ENCODE measurements around the gene PIGK.
A peak's percentile ranks its signal among the peaks of the same experiment; 100 is the strongest.

Gene PIGK

DNA sequence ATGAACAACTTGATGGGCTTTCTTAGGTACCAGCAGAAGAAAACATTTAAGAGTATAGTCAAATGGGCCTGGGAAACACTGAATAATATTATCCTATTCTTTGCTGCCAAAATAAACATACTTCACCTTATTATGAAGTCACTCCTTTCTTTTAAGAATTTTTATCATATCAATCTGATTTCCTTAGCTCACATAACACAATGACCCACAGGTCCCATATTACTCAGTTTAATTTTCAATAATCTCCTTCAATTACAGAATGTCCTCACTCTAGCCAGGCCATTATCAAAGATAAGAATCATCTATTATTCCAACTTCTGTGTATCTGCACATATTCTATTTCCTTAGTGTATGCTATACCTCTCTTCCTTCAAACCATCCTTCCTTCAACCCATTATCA lies 63.0 kb downstream of the PIGK start:
- Histone ChIP-seq H2AFZ (ENCODE audit: low read length, unreplicated experiment) (no peak overlapping the region), H3K4me1 (ENCODE audit: control insufficient read depth, insufficient read depth, low read length, unreplicated experiment) (peaks cover 11% of the 10 kb centered on the region), H3K27me3 (ENCODE audit: insufficient read depth, low read length) (no peaks in the 10 kb centered on the region), H3K4me3 (ENCODE audit: low read depth, low read length) (no peak overlapping the region), H3K79me2 (ENCODE audit: control insufficient read depth, insufficient read depth, low read length, unreplicated experiment) (no peaks in the 10 kb centered on the region), H3K36me3 (ENCODE audit: insufficient read depth, low read length) (peaks cover 14% of the 10 kb centered on the region; the same call in 1 of the 2 replicates), H3K27ac (ENCODE audit: low read depth, low read length) (no peak overlapping the region)

DNA sequence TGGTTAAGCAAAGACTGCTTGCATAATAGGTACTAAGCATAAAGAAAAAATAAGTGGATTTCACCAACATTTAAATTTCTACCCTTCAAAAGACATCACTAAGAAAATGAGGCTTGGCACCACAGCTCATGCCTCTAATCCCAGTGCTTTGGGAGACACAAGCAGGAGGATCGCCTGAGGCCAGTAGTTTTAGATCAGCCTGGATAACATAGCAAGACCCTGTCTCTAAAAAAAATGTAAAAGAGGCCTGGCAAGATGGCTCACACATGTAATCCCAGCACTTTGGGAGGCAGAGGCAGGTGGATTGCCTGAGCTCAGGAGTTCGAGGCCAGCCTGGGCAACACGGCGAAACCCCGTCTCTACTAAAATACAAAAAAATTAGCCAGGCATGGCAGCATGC lies 73.0 kb downstream of the PIGK start:
- Histone ChIP-seq H3K4me3 (ENCODE audit: low read depth, low read length) (no peak overlapping the region), H3K79me2 (ENCODE audit: control insufficient read depth, insufficient read depth, low read length, unreplicated experiment) (no peaks in the 10 kb centered on the region), H3K4me1 (ENCODE audit: control insufficient read depth, insufficient read depth, low read length, unreplicated experiment) (no peaks in the 10 kb centered on the region), H3K27me3 (ENCODE audit: insufficient read depth, low read length) (no peaks in the 10 kb centered on the region), H2AFZ (ENCODE audit: low read length, unreplicated experiment) (no peak overlapping the region), H3K36me3 (ENCODE audit: insufficient read depth, low read length) (no peaks in the 10 kb centered on the region), H3K27ac (ENCODE audit: low read depth, low read length) (no peak overlapping the region)

DNA sequence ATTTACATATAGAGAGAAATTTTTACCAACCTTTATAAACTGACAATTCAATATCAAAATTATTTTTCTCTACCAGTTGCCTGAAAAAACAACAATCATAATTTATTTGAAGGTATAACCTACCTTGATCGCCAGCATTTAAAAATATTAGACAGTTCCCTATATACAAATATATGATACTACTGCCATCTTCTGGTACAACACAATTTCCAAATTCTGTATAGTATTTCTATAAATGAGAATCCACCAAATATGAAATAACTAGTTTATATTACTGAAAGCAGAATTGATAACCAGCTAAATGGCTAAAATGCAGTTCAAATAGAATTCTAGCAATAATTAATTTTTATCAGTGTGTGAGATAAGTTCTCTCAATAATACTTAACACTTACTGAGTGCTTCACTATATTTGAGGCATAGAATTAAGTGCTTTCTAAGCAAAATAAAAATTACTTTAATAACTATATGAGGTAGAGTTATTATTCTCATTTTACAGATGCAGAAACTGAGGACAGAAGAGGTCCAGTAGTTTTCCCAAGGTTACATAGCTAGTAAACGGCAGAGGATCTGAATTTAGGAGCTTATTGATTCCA lies 75.6 kb downstream of the PIGK start:
- Histone ChIP-seq H2AFZ (ENCODE audit: low read length, unreplicated experiment) (no peak overlapping the region), H3K36me3 (ENCODE audit: insufficient read depth, low read length) (no peaks in the 10 kb centered on the region), H3K4me1 (ENCODE audit: control insufficient read depth, insufficient read depth, low read length, unreplicated experiment) (no peaks in the 10 kb centered on the region), H3K79me2 (ENCODE audit: control insufficient read depth, insufficient read depth, low read length, unreplicated experiment) (no peaks in the 10 kb centered on the region), H3K27me3 (ENCODE audit: insufficient read depth, low read length) (no peaks in the 10 kb centered on the region), H3K27ac (ENCODE audit: low read depth, low read length) (no peak overlapping the region), H3K4me3 (ENCODE audit: low read depth, low read length) (no peak overlapping the region)

DNA sequence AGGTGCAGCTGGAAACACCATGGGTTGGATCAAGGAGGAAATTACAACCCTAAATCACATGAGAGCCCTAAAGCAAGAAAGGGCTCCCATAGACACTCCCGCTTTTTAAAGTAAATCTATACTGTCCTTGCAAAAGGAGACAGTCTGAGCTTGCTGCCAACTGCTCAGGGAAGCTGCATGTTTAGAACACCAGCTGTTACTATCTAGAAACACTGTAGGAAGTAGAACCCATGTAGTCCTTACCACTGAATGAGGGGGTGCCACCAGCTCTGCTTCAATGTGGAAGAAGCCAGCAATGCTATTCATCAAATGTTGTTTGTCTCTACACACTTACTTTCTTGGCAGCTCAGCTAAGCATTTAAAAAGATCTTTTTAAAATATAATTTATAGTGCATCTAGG lies 79.8 kb downstream of the PIGK start:
- H2AFZ ChIP-seq (ENCODE audit: low read length, unreplicated experiment): no peak overlapping the region
- peaks cover 2% of the 10 kb centered on the region for H3K4me1 ChIP-seq (ENCODE audit: control insufficient read depth, insufficient read depth, low read length, unreplicated experiment)
- no peak overlapping the region for H3K4me3 ChIP-seq (ENCODE audit: low read depth, low read length)
- H3K79me2 ChIP-seq (ENCODE audit: control insufficient read depth, insufficient read depth, low read length, unreplicated experiment): no peaks in the 10 kb centered on the region
- no peaks in the 10 kb centered on the region for H3K36me3 ChIP-seq (ENCODE audit: insufficient read depth, low read length)
- no peak overlapping the region for H3K27ac ChIP-seq (ENCODE audit: low read depth, low read length)
- no peaks in the 10 kb centered on the region for H3K27me3 ChIP-seq (ENCODE audit: insufficient read depth, low read length)

DNA sequence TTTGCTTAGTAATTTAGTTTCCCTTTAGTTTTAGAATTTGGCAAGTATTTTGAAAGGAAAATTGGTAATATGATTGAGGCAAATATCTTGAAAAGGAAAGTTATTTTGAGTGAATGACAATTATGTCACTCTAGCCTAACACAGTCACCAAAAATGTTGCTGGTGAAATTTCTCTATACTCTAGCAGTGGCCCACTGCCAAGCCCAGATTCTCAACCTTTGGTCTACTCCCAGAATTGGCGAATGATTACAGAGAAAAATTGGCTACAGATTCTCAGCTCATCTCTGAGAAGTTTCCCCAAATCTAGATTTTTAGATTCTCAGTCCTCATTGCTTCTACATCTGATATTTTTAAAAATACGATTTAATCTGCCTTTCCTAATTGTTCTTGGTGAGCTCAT lies 84.9 kb downstream of the PIGK start:
- Histone ChIP-seq H3K27me3 (ENCODE audit: insufficient read depth, low read length) (no peaks in the 10 kb centered on the region), H3K36me3 (ENCODE audit: insufficient read depth, low read length) (no peaks in the 10 kb centered on the region), H3K4me3 (ENCODE audit: low read depth, low read length) (no peak overlapping the region), H3K27ac (ENCODE audit: low read depth, low read length) (no peak overlapping the region), H3K4me1 (ENCODE audit: control insufficient read depth, insufficient read depth, low read length, unreplicated experiment) (peaks cover 6% of the 10 kb centered on the region), H2AFZ (ENCODE audit: low read length, unreplicated experiment) (no peak overlapping the region), H3K79me2 (ENCODE audit: control insufficient read depth, insufficient read depth, low read length, unreplicated experiment) (no peaks in the 10 kb centered on the region)

DNA sequence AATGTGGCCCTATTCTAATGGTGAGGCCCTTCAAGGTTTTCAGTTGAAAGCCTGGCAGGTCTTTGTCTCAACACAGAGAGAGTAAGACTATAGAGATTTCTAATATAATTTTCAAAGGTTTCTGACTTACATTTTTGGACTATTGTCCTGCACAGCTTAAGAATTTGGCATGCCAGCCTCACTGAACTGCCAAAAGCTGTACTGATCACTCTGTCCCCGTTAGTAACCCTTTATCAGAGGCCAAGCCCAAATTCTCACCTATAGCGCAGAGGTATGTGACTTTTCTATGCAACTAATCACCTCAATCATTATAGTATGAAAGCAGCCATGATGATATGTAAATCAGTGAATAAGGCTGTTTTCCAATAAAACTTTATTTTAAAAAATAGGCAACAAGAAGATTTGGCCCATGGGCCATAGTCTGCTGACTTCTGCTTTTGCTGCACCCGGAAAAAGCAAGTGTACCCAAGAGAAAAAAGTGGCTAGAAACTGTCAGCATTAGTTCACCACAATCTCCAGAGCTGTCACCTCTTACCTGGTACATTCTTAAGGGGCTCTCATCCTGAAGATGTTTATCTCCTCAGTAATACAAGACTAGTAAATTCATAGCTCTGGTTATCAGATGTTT lies 85.4 kb downstream of the PIGK start:
- H2AFZ ChIP-seq (ENCODE audit: low read length, unreplicated experiment): no peak overlapping the region
- no peaks in the 10 kb centered on the region for H3K79me2 ChIP-seq (ENCODE audit: control insufficient read depth, insufficient read depth, low read length, unreplicated experiment)
- no peaks in the 10 kb centered on the region for H3K27me3 ChIP-seq (ENCODE audit: insufficient read depth, low read length)
- H3K27ac ChIP-seq (ENCODE audit: low read depth, low read length): no peak overlapping the region
- no peak overlapping the region for H3K4me3 ChIP-seq (ENCODE audit: low read depth, low read length)
- H3K4me1 ChIP-seq (ENCODE audit: control insufficient read depth, insufficient read depth, low read length, unreplicated experiment): peaks cover 6% of the 10 kb centered on the region
- H3K36me3 ChIP-seq (ENCODE audit: insufficient read depth, low read length): no peaks in the 10 kb centered on the region

DNA sequence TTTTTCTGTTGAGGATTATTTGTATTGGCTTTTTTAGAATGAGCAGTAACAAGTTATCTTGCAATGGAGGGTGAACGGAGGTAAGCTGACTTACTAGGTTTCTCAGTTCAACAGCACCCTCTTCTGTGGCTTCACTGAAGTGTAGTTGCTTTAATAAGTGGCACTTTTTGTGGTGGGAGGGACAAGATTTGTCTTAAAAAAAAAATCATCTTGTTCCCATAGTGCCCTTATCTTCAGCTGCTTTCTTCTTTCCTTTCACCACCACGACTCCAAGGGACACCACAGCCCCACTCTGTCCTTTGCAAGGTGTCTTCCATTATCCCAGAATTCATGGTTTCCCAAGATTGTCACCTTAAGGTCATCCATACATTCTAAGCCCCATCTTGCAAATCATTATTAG lies 92.9 kb downstream of the PIGK start:
- Histone ChIP-seq H3K4me3 (ENCODE audit: low read depth, low read length) (no peak overlapping the region), H3K27ac (ENCODE audit: low read depth, low read length) (no peak overlapping the region), H2AFZ (ENCODE audit: low read length, unreplicated experiment) (peak overlapping the region; percentile 61), H3K4me1 (ENCODE audit: control insufficient read depth, insufficient read depth, low read length, unreplicated experiment) (no peaks in the 10 kb centered on the region), H3K79me2 (ENCODE audit: control insufficient read depth, insufficient read depth, low read length, unreplicated experiment) (no peaks in the 10 kb centered on the region), H3K27me3 (ENCODE audit: insufficient read depth, low read length) (no peaks in the 10 kb centered on the region), H3K36me3 (ENCODE audit: insufficient read depth, low read length) (0 out of 2 replicates have a peak, but pooled peaks cover 2% of the 10 kb centered on the region)

DNA sequence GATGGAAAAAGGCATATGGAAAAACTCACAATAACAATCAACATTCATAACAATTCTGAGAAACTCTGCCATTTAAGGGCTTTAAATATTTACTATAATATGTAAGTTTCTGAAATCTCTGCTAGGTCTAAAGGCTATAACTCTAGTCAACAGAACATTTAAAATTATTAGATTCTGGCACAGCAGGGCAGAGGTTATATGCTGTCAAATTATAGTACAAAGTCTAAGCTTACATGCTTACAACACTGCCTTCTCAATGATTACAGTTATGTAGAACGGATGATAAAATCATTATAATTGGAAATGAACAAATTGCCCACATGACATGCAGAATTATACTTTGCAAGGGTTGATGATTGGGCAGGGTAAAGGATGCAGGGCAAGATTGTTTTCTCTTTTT lies 97.7 kb downstream of the PIGK start:
- no peaks in the 10 kb centered on the region for H3K4me1 ChIP-seq (ENCODE audit: control insufficient read depth, insufficient read depth, low read length, unreplicated experiment)
- no peak overlapping the region for H3K4me3 ChIP-seq (ENCODE audit: low read depth, low read length)
- no peak overlapping the region for H3K27ac ChIP-seq (ENCODE audit: low read depth, low read length)
- H3K27me3 ChIP-seq (ENCODE audit: insufficient read depth, low read length): no peaks in the 10 kb centered on the region
- no peak overlapping the region for H2AFZ ChIP-seq (ENCODE audit: low read length, unreplicated experiment)
- no peaks in the 10 kb centered on the region for H3K79me2 ChIP-seq (ENCODE audit: control insufficient read depth, insufficient read depth, low read length, unreplicated experiment)
- H3K36me3 ChIP-seq (ENCODE audit: insufficient read depth, low read length): 0 out of 2 replicates have a peak, but pooled peaks cover 2% of the 10 kb centered on the region

DNA sequence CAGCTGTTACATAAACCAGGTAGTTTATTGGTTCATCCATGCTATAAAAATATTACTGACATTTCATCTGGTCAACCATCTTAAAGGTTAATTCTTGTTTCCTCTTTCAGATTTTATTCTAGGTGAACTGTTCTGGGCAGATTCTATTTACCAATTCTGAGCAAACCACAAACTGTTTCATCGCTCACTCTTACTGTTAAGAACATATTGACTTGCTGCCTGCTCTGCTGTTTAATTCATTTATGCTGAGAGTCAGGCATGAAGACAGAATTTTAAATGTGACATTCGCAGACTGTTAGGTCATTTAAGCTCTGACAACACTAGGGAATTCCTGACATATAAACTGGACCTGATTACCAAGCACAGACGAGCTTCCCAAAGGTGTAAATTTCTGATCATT lies 98.3 kb downstream of the PIGK start:
- H3K4me3 ChIP-seq (ENCODE audit: low read depth, low read length): no peak overlapping the region
- no peaks in the 10 kb centered on the region for H3K27me3 ChIP-seq (ENCODE audit: insufficient read depth, low read length)

DNA sequence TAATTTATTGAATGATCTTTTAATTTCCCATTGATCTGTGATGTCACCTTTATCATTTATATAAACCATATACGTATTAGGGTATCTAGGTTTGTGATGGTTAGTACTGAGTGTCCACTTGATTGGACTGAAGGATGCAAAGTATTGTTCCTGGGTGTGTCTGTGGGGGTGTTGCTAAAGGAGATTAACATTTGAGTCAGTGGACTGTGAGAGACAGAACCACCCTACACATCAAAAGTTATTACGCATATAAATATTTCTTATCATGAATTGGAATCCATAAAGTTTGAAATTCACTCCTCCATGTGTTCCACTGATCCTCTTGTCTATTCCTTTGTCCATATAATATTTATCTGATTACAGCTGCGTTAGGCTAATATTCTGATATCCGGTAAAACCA lies 100.5 kb downstream of the PIGK start:
- H3K27ac ChIP-seq (ENCODE audit: low read depth, low read length): no peak overlapping the region
- no peaks in the 10 kb centered on the region for H3K27me3 ChIP-seq (ENCODE audit: insufficient read depth, low read length)
- H3K79me2 ChIP-seq (ENCODE audit: control insufficient read depth, insufficient read depth, low read length, unreplicated experiment): no peaks in the 10 kb centered on the region
- no peak overlapping the region for H2AFZ ChIP-seq (ENCODE audit: low read length, unreplicated experiment)
- H3K4me3 ChIP-seq (ENCODE audit: low read depth, low read length): no peak overlapping the region
- H3K4me1 ChIP-seq (ENCODE audit: control insufficient read depth, insufficient read depth, low read length, unreplicated experiment): no peaks in the 10 kb centered on the region
- H3K36me3 ChIP-seq (ENCODE audit: insufficient read depth, low read length): no peaks in the 10 kb centered on the region

More for the DNA sequence above, 98.3 kb downstream of the PIGK start:
- Histone ChIP-seq H3K27ac (ENCODE audit: low read depth, low read length) (no peak overlapping the region), H3K4me1 (ENCODE audit: control insufficient read depth, insufficient read depth, low read length, unreplicated experiment) (no peaks in the 10 kb centered on the region), H3K36me3 (ENCODE audit: insufficient read depth, low read length) (0 out of 2 replicates have a peak, but pooled peaks cover 2% of the 10 kb centered on the region), H2AFZ (ENCODE audit: low read length, unreplicated experiment) (no peak overlapping the region), H3K79me2 (ENCODE audit: control insufficient read depth, insufficient read depth, low read length, unreplicated experiment) (no peaks in the 10 kb centered on the region)

DNA sequence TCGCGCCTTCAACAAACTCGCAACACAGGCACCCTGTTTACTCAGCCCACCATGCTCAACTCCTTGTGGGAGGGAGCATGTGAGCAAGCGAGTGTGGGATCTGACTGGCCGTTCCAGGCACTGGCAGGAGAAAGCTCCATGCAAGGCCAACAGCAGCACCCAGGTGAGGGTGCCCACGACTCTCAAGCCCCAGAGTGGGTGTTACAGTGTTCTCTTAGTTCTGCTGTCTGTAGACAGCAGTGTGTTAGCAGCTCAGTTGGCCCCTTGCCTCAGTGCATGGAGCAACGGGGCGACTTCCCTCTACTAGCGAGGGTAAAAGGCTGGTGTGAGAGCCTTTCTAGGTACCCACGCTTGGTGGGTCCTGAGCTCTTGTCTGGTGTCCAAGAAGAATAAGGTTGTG lies 114.6 kb downstream of the PIGK start:
- Histone ChIP-seq H3K27me3 (ENCODE audit: insufficient read depth, low read length) (no peaks in the 10 kb centered on the region), H3K4me1 (ENCODE audit: control insufficient read depth, insufficient read depth, low read length, unreplicated experiment) (no peaks in the 10 kb centered on the region), H2AFZ (ENCODE audit: low read length, unreplicated experiment) (no peak overlapping the region), H3K79me2 (ENCODE audit: control insufficient read depth, insufficient read depth, low read length, unreplicated experiment) (no peaks in the 10 kb centered on the region), H3K36me3 (ENCODE audit: insufficient read depth, low read length) (no peaks in the 10 kb centered on the region), H3K27ac (ENCODE audit: low read depth, low read length) (no peak overlapping the region), H3K4me3 (ENCODE audit: low read depth, low read length) (no peak overlapping the region)

Data from ACC112 (cell line).